SK-N-SH treated with all-trans-retinoic acid at 6 μM for 48 hours (cell line): Measurements from ENCODE around the gene UNC45A.

Source experiments
- ATAC-seq: fragments of 200-7000 bp; cut with Tn5 transposase; 3 replicates; pipeline ENCODE4 v1.9.1; 2020; ENCODE audit warnings: mild to moderate bottlenecking, moderate library complexity
- ARNTL ChIP-seq: fragments of 450-650 bp; formaldehyde crosslinking; IDR thresholded peaks from 2 replicates; pipeline ENCODE4 v1.5.0; 2020; ENCODE audit warnings: low read depth, mild to moderate bottlenecking, moderate library complexity, borderline replicate concordance
- BACH2 ChIP-seq: fragments of 250-450 bp; sonication (Bioruptor Pico); IDR thresholded peaks from 2 replicates; pipeline ENCODE4 v1.9.0; 2021; ENCODE audit warnings: mild to moderate bottlenecking, borderline replicate concordance
- CSDC2 ChIP-seq: fragments of 250-450 bp; sonication (Bioruptor Pico); IDR thresholded peaks from 2 replicates; pipeline ENCODE4 v1.5.0; 2020; ENCODE audit warnings: mild to moderate bottlenecking, moderate library complexity
- CSRNP3 ChIP-seq: fragments of 250-450 bp; sonication (Bioruptor Pico); IDR thresholded peaks from 2 replicates; pipeline ENCODE4 v1.5.1; 2021; ENCODE audit warnings: mild to moderate bottlenecking, moderate library complexity
- ESRRG ChIP-seq: fragments of 250-450 bp; sonication (Bioruptor Pico); IDR thresholded peaks from 2 replicates; pipeline ENCODE4 v1.6.1; 2021; ENCODE audit warnings: mild to moderate bottlenecking
- GLIS3 ChIP-seq: fragments of 250-450 bp; sonication (Bioruptor Pico); IDR thresholded peaks from 2 replicates; pipeline ENCODE4 v1.5.0; 2020; ENCODE audit warnings: mild to moderate bottlenecking, moderate library complexity
- ISL1 ChIP-seq: fragments of 250-450 bp; sonication (Bioruptor Pico); IDR thresholded peaks from 2 replicates; pipeline ENCODE4 v2.1.2; 2022; ENCODE audit warnings: mild to moderate bottlenecking, moderate library complexity
- OSR1 ChIP-seq: fragments of 250-450 bp; sonication (Bioruptor Pico); IDR thresholded peaks from 2 replicates; pipeline ENCODE4 v1.8.0; 2022; ENCODE audit warnings: moderate library complexity, mild to moderate bottlenecking, inconsistent platforms
- PATZ1 ChIP-seq: fragments of 250-450 bp; sonication (Bioruptor Pico); IDR thresholded peaks from 2 replicates; pipeline ENCODE4 v1.8.0; 2020; ENCODE audit warnings: mild to moderate bottlenecking, moderate library complexity, borderline replicate concordance
- POU6F1 ChIP-seq: fragments of 250-450 bp; sonication (Bioruptor Pico); IDR thresholded peaks from 2 replicates; pipeline ENCODE4 v1.8.0; 2021; ENCODE audit warnings: low read depth, mild to moderate bottlenecking, moderate library complexity, borderline replicate concordance
- PPARA ChIP-seq: fragments of 250-450 bp; sonication (Bioruptor Pico); IDR thresholded peaks from 2 replicates; pipeline ENCODE4 v1.5.0; 2020; ENCODE audit warnings: mild to moderate bottlenecking, borderline replicate concordance
- RARB ChIP-seq: fragments of 250-450 bp; sonication (Bioruptor Pico); IDR thresholded peaks from 2 replicates; pipeline ENCODE4 v1.8.0; 2021; ENCODE audit warnings: mild to moderate bottlenecking, moderate library complexity
- SNAI2 ChIP-seq: fragments of 250-450 bp; sonication (Bioruptor Pico); IDR thresholded peaks from 2 replicates; pipeline ENCODE4 v1.5.0; 2020; ENCODE audit warnings: mild to moderate bottlenecking, moderate library complexity
- TCF4 ChIP-seq: fragments of 250-450 bp; sonication (Bioruptor Pico); IDR thresholded peaks from 2 replicates; pipeline ENCODE4 v1.8.0; 2021; ENCODE audit warnings: mild to moderate bottlenecking, moderate library complexity, borderline replicate concordance
- TOX ChIP-seq: fragments of 250-450 bp; sonication (Bioruptor Pico); IDR thresholded peaks from 2 replicates; pipeline ENCODE4 v1.8.0; 2021; ENCODE audit warnings: mild to moderate bottlenecking, moderate library complexity, borderline replicate concordance
- ZC3H10 ChIP-seq: fragments of 250-450 bp; sonication (Bioruptor Pico); IDR thresholded peaks from 2 replicates; pipeline ENCODE4 v1.5.1; 2021; ENCODE audit warnings: mild to moderate bottlenecking, moderate library complexity
- ZFP3 ChIP-seq: fragments of 250-450 bp; sonication (Bioruptor Pico); IDR thresholded peaks from 2 replicates; pipeline ENCODE4 v1.5.0; 2020; ENCODE audit warnings: mild to moderate bottlenecking, moderate library complexity
- ZFP30 ChIP-seq: fragments of 450-650 bp; formaldehyde crosslinking; IDR thresholded peaks from 2 replicates; pipeline ENCODE4 v1.5.0; 2022; ENCODE audit warnings: mild to moderate bottlenecking, moderate library complexity
- ZNF565 ChIP-seq: fragments of 450-650 bp; formaldehyde crosslinking; conservative IDR thresholded peaks from 2 replicates; pipeline ENCODE4 v1.5.0; 2020; ENCODE audit warnings: low read depth, mild to moderate bottlenecking, moderate library complexity
- ZNF70 ChIP-seq: fragments of 450-650 bp; formaldehyde crosslinking; IDR thresholded peaks from 2 replicates; pipeline ENCODE4 v1.5.0; 2020; ENCODE audit warnings: mild to moderate bottlenecking, moderate library complexity
- ZNF8 ChIP-seq: fragments of 450-650 bp; formaldehyde crosslinking; IDR thresholded peaks from 2 replicates; pipeline ENCODE4 v1.5.0; 2020; ENCODE audit warnings: mild to moderate bottlenecking, moderate library complexity
- TF ChIP-seq, protein P1 (sequence below): fragments of 250-450 bp; sonication (Bioruptor Pico); IDR thresholded peaks from 2 replicates; pipeline ENCODE4 v1.5.1; 2020; ENCODE audit warnings: low read depth, mild to moderate bottlenecking, moderate library complexity

The UNC45A gene

GRCh38 chr15:90970274-90970673 lies 35.2 kb downstream of the UNC45A start:
- ATAC-seq = no peak
- TF ChIP-seq TCF4 (CRISPR knock-in tag) (no peak), ZNF565 (CRISPR knock-in tag) (no peak), OSR1 (CRISPR knock-in tag) (no peak), RARB (CRISPR knock-in tag) (no peak), PPARA (CRISPR knock-in tag) (no peak), ARNTL (no peak), TOX (CRISPR knock-in tag) (no peak), CSDC2 (CRISPR knock-in tag) (no peak), ZNF8 (no peak), ZC3H10 (CRISPR knock-in tag) (no peak), ESRRG (no peak), ZFP3 (CRISPR knock-in tag) (no peak), PATZ1 (no peak), ZFP30 (CRISPR knock-in tag) (no peak), BACH2 (CRISPR knock-in tag) (no peak), ZNF70 (CRISPR knock-in tag) (no peak), POU6F1 (CRISPR knock-in tag) (no peak), GLIS3 (no peak), CSRNP3 (no peak)
- TF ChIP-seq, protein P1, sequence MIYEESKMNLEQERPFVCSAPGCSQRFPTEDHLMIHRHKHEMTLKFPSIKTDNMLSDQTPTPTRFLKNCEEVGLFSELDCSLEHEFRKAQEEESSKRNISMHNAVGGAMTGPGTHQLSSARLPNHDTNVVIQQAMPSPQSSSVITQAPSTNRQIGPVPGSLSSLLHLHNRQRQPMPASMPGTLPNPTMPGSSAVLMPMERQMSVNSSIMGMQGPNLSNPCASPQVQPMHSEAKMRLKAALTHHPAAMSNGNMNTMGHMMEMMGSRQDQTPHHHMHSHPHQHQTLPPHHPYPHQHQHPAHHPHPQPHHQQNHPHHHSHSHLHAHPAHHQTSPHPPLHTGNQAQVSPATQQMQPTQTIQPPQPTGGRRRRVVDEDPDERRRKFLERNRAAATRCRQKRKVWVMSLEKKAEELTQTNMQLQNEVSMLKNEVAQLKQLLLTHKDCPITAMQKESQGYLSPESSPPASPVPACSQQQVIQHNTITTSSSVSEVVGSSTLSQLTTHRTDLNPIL (CRISPR knock-in tag) = no peak

DNA sequence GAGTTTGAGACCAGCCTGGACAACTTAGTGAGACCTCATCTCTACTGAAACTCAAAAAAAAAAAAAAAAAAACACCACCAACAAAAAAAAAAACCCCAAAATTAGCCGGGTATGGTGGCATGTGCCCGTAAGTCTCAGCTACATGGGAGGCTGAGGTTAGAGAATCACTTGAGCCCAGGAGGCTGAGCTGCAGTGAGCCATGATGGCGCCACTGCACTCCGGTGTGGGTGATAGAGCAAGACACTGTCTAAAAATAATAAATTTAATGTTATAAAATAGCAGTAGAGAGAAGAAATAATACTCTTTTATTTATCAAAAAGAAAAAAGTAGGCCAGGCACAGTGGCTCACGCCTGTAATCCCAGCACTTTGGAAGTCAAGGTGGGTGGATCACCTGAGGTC lies 37.0 kb downstream of the UNC45A start:
- ATAC-seq = no peak

DNA sequence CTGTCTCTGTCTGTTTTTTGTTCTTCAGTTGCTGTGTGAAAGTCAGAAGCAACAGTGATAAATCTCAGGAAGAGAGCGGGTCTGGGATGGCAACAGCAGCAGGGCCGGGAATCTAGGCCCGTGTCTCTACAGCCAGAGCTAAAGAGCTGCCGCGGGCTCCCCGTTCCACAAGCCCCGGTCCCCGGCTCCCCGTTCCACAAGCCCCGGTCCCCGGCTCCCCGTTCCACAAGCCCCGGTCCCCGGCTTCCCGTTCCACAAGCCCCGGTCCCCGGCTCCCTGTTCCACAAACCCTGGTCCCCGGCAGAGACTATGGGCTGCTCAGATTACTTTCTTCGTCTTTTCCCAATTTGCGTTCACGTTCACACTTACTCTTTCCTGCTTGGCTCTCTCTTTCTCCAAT lies 39.1 kb downstream of the UNC45A start:
- ATAC-seq = no peak
- TF ChIP-seq ZNF70 (CRISPR knock-in tag) (no peak), CSDC2 (CRISPR knock-in tag) (no peak)

More for the DNA sequence above, 37.0 kb downstream of the UNC45A start:
- TF ChIP-seq TCF4 (CRISPR knock-in tag) = no peak
- TF ChIP-seq ISL1 = no peak
- no peak for TF ChIP-seq ESRRG
- TF ChIP-seq, all 23 proteins: peak for 0

- TF ChIP-seq OSR1 (CRISPR knock-in tag) (no peak), ISL1 (no peak), ARNTL (no peak), BACH2 (CRISPR knock-in tag) (no peak), PPARA (CRISPR knock-in tag) (no peak), TOX (CRISPR knock-in tag) (no peak), RARB (CRISPR knock-in tag) (no peak), CSDC2 (CRISPR knock-in tag) (no peak), ZC3H10 (CRISPR knock-in tag) (no peak), SNAI2 (CRISPR knock-in tag) (no peak)
- TF ChIP-seq, protein P1 (CRISPR knock-in tag) = no peak
- no peak for ATAC-seq
Observed at GRCh38 chr15:90979582-90979981, 44.5 kb downstream of the UNC45A start.
